IMR-90 (cell line): Measurements from ENCODE around the gene ACSF2. TPM values are rescaled to one million over a fixed set of nuclear protein-coding genes. Genes with fewer than 3 reads are reported as not detected.

Source experiments
- ATAC-seq: fragments of 200-7000 bp; cut with Tn5 transposase; 2 replicates; pipeline ENCODE4 v1.9.1; 2020; ENCODE audit warnings: low read depth, mild to moderate bottlenecking, moderate library complexity
- BruUV-seq: library from RNA; stranded (reverse); fragments of 400-500 nt; replicated peaks from 2 replicates; lab custom pipeline; 2021; lab: Mats Ljungman, UMichigan
- CTCF ChIA-PET: fragments of 300-600 bp; formaldehyde crosslinking; extraction: SDS; loops from one replicate; lab custom pipeline; 2021; ENCODE audit warnings: antibody characterized with exemption; lab: Yijun Ruan, JAX
- POLR2A ChIA-PET: fragments of 300-600 bp; sonication (Branson Sonifier 250); formaldehyde crosslinking; loops from one replicate; lab custom pipeline; 2022; ENCODE audit warnings: antibody characterized with exemption; ENCODE audit not compliant: unreplicated experiment; lab: Charles Lee
- DNase-seq: peaks from one replicate; pipeline ENCODE4 v3.0.0; 2013
- H2AFZ ChIP-seq: replicated peaks from 2 replicates; pipeline ENCODE3; 2013; ENCODE audit warnings: low read length, mild to moderate bottlenecking; ENCODE audit not compliant: poor library complexity
- H2AK5ac ChIP-seq: 2 replicates; pipeline ENCODE4 v1.6.1; 2013; ENCODE audit warnings: low read depth, low read length, inconsistent platforms
- H2AK9ac ChIP-seq: replicated peaks from 2 replicates; pipeline ENCODE3; 2013; ENCODE audit warnings: mild to moderate bottlenecking, low read depth, low read length, moderate library complexity; ENCODE audit not compliant: poor library complexity
- H2BK120ac ChIP-seq: 2 replicates; pipeline ENCODE4 v1.6.1; 2013; ENCODE audit warnings: low read depth, low read length, inconsistent platforms
- H2BK15ac ChIP-seq: 3 replicates; pipeline ENCODE4 v1.6.1; 2013; ENCODE audit warnings: low read depth, low read length, inconsistent platforms
- H2BK20ac ChIP-seq: 2 replicates; pipeline ENCODE4 v1.6.1; 2013; ENCODE audit warnings: low read depth, mild to moderate bottlenecking, inconsistent platforms, low read length, moderate library complexity
- H2BK5ac ChIP-seq: 2 replicates; pipeline ENCODE4 v1.6.1; 2013; ENCODE audit warnings: mild to moderate bottlenecking, low read depth, low read length, inconsistent platforms; ENCODE audit not compliant: poor library complexity, severe bottlenecking
- H3K14ac ChIP-seq: replicated peaks from 2 replicates; pipeline ENCODE4 v1.6.1; 2013; ENCODE audit warnings: low read depth, low read length, inconsistent platforms
- H3K18ac ChIP-seq: 2 replicates; pipeline ENCODE4 v1.6.1; 2013; ENCODE audit warnings: low read depth, low read length, control low read depth
- H3K23ac ChIP-seq: 2 replicates; pipeline ENCODE4 v1.6.1; 2013; ENCODE audit warnings: low read depth, low read length, inconsistent platforms
- H3K27ac ChIP-seq: 2 replicates; pipeline ENCODE4 v1.5.1; 2013; ENCODE audit warnings: mild to moderate bottlenecking, control low read depth, low read length; ENCODE audit not compliant: insufficient read depth
- H3K27me3 ChIP-seq: 2 replicates; pipeline ENCODE4 v1.6.1; 2013; ENCODE audit warnings: low read length; ENCODE audit not compliant: control insufficient read depth, insufficient read depth
- H3K36me3 ChIP-seq: 2 replicates; pipeline ENCODE4 v1.6.1; 2013; ENCODE audit warnings: low read length, mixed read lengths; ENCODE audit not compliant: control insufficient read depth, insufficient read depth
- H3K4ac ChIP-seq: 2 replicates; pipeline ENCODE4 v1.6.1; 2013; ENCODE audit warnings: low read depth, low read length, inconsistent platforms
- H3K4me1 ChIP-seq: 2 replicates; pipeline ENCODE4 v1.6.1; 2013; ENCODE audit warnings: low read length, mixed read lengths; ENCODE audit not compliant: control insufficient read depth, insufficient read depth
- H3K4me2 ChIP-seq: 2 replicates; pipeline ENCODE4 v1.6.1; 2013; ENCODE audit warnings: low read depth, mild to moderate bottlenecking, control low read depth, low read length, moderate library complexity
- H3K4me3 ChIP-seq: 2 replicates; pipeline ENCODE4 v1.5.1; 2013; ENCODE audit warnings: low read depth, mild to moderate bottlenecking, control low read depth, low read length, moderate library complexity; ENCODE audit not compliant: insufficient read depth
- H3K56ac ChIP-seq: 2 replicates; pipeline ENCODE4 v1.6.1; 2013; ENCODE audit warnings: low read length, inconsistent platforms; ENCODE audit not compliant: insufficient read depth; ENCODE audit errors: extremely low read depth
- H3K79me1 ChIP-seq, 2 experiments: 2 replicates each; pipeline ENCODE4 v1.6.1; 2013; ENCODE audit warnings: low read length in 2 of 2, inconsistent platforms in 1 of 2, low read depth in 1 of 2
- H3K9ac ChIP-seq: 2 replicates; pipeline ENCODE4 v1.6.1; 2013; ENCODE audit warnings: low read depth, low read length, control low read depth
- H3K9me1 ChIP-seq: 2 replicates; pipeline ENCODE4 v1.6.1; 2013; ENCODE audit warnings: low read length, inconsistent platforms; ENCODE audit not compliant: insufficient read depth
- H3K9me3 ChIP-seq: 2 replicates; pipeline ENCODE4 v1.6.1; 2013; ENCODE audit warnings: low read length; ENCODE audit not compliant: control insufficient read depth, insufficient read depth
- H4K20me1 ChIP-seq: 2 replicates; pipeline ENCODE4 v1.6.1; 2013; ENCODE audit warnings: low read length, inconsistent platforms; ENCODE audit not compliant: insufficient read depth
- H4K5ac ChIP-seq: 2 replicates; pipeline ENCODE4 v1.6.1; 2013; ENCODE audit warnings: mild to moderate bottlenecking, low read depth, low read length, control low read depth
- H4K8ac ChIP-seq, 2 experiments: 2 replicates each; pipeline ENCODE4 v1.6.1; 2013; ENCODE audit warnings: low read depth in 2 of 2, low read length in 2 of 2, control low read depth in 1 of 2, inconsistent platforms in 1 of 2
- H4K91ac ChIP-seq: 2 replicates; pipeline ENCODE4 v1.6.1; 2013; ENCODE audit warnings: low read depth, low read length, inconsistent platforms; ENCODE audit not compliant: insufficient read depth
- CEBPB ChIP-seq: IDR thresholded peaks from 2 replicates; pipeline ENCODE4 v1.6.1; 2012; ENCODE audit warnings: low read depth, low read length, improper control_type of control experiment
- CHD1 ChIP-seq: IDR thresholded peaks from 2 replicates; pipeline ENCODE4 v1.6.1; 2012; ENCODE audit warnings: low read depth, low read length, improper control_type of control experiment
- MAZ ChIP-seq: IDR thresholded peaks from 2 replicates; pipeline ENCODE4 v1.6.1; 2012; ENCODE audit warnings: low read depth, mild to moderate bottlenecking, low read length, improper control_type of control experiment, moderate library complexity, borderline replicate concordance
- NFE2L2 ChIP-seq: fragments of 150-350 bp; IDR thresholded peaks from 2 replicates; pipeline ENCODE4 v1.6.1; 2016; ENCODE audit warnings: low read depth, mild to moderate bottlenecking, low read length
- RAD21 ChIP-seq: IDR thresholded peaks from 2 replicates; pipeline ENCODE4 v1.6.1; 2012; ENCODE audit warnings: low read length, improper control_type of control experiment
- RFX5 ChIP-seq: IDR thresholded peaks from 2 replicates; pipeline ENCODE4 v1.8.0; 2012; ENCODE audit warnings: low read depth, mild to moderate bottlenecking, low read length, moderate library complexity
- WGBS, 2 experiments: methylation state at CpG; one replicate each; pipeline versions ENCODE4 v1.1.5 to v1.1.7; 2013; ENCODE audit warnings: missing lambda C conversion rate in 2 of 2; ENCODE audit not compliant: insufficient read length in 1 of 2; ENCODE audit errors: extremely low coverage in 2 of 2; 5-methylcytosine and 5-hydroxymethylcytosine counted together
- dilution Hi-C: fragments of 300-500 bp; cut with HindIII; formaldehyde crosslinking; loops from one replicate; pipeline ENCODE4 v1.14.3; 2018; ENCODE audit warnings: low sequenced_read_pairs; ENCODE audit not compliant: unreplicated experiment
- in situ Hi-C: fragments of 300-500 bp; cut with MboI; formaldehyde crosslinking; loops from 3 replicates; pipeline ENCODE4 v1.14.3; 2019; ENCODE audit warnings: low sequenced_read_pairs, inconsistent platforms, mixed read lengths
- intact Hi-C: fragments of 100-400 bp; cut with micrococcal nuclease; formaldehyde crosslinking; loops from 2 replicates; pipeline ENCODE4 v1.10.0; 2022
- polyA plus RNA-seq, 3 experiments: library from polyadenylated mRNA; depleted of rRNA; stranded (reverse); fragments of >200 nt; gene quantifications; 2 replicates each; pipeline ENCODE4 v1.2.3, GENCODE V29; 2012; ENCODE audit warnings: low replicate concordance in 1 of 3
- total RNA-seq: library from RNA; depleted of rRNA; stranded (reverse); fragments of >200 nt; gene quantifications from 2 replicates; pipeline ENCODE4 v1.2.3, GENCODE V29; 2012
- TF ChIP-seq, protein P1 (sequence below): fragments of 150-350 bp; IDR thresholded peaks from 2 replicates; pipeline ENCODE4 v1.6.1; 2016; ENCODE audit warnings: low read depth, mild to moderate bottlenecking, low read length, moderate library complexity, borderline replicate concordance

The ACSF2 gene
- total and polyA plus RNA-seq, 2 of the 4 experiments (the other 2 are of a cell fraction): 18.5 to 27.2 TPM

GRCh38 chr17:50493744-50494143, 67.7 kb downstream of the ACSF2 start:
- ATAC-seq: no peak
- no CpG with 5 or more reads among the region's 3 CpGs for WGBS, 2 experiments
- CTCF ChIA-PET: no interaction called here
- no peaks in the 10 kb centered on the region for H3K36me3 ChIP-seq
- no peak for DNase-seq
- H2AK9ac ChIP-seq: no peak overlapping the region
- H3K23ac ChIP-seq: no peak overlapping the region
- no peak overlapping the region for H3K18ac ChIP-seq
- H3K9me3 ChIP-seq: no peaks in the 10 kb centered on the region
- H2BK15ac ChIP-seq: no peak overlapping the region
- H3K9me1 ChIP-seq: no peaks in the 10 kb centered on the region
- H3K56ac ChIP-seq: no peak overlapping the region
- no peak overlapping the region for H2BK5ac ChIP-seq
- H4K91ac ChIP-seq: no peak overlapping the region
- no peak overlapping the region for H3K27ac ChIP-seq
- H4K8ac ChIP-seq: no peak overlapping the region
- no peaks in the 10 kb centered on the region for H4K20me1 ChIP-seq
- no TSS peak for BruUV-seq
- H3K4me3 ChIP-seq: no peak overlapping the region
- no peak overlapping the region for H2BK20ac ChIP-seq
- POLR2A ChIA-PET: interaction anchor here (0.6 kb wide), 1 partner anchor 214 kb away, joined by 3 read pairs; no protein-coding TSS in a partner anchor
- no peak overlapping the region for H3K14ac ChIP-seq
- in situ Hi-C loops: no loop called here
- no peaks in the 10 kb centered on the region for H3K4me1 ChIP-seq
- no peak overlapping the region for H2BK120ac ChIP-seq
- no peak overlapping the region for H4K5ac ChIP-seq
- H3K79me1 ChIP-seq: no peaks in the 10 kb centered on the region
- intact Hi-C loops: no loop called here
- dilution Hi-C loops: no loop called here
- H2AK5ac ChIP-seq: no peak overlapping the region
- H3K4me2 ChIP-seq: no peak overlapping the region
- H3K9ac ChIP-seq: no peak overlapping the region
- H2AFZ ChIP-seq: no peak overlapping the region
- TF ChIP-seq CHD1 (no peak), NFE2L2 (no peak), MAZ (no peak), RAD21 (no peak), RFX5 (no peak), CEBPB (no peak)
- TF ChIP-seq, protein P1, sequence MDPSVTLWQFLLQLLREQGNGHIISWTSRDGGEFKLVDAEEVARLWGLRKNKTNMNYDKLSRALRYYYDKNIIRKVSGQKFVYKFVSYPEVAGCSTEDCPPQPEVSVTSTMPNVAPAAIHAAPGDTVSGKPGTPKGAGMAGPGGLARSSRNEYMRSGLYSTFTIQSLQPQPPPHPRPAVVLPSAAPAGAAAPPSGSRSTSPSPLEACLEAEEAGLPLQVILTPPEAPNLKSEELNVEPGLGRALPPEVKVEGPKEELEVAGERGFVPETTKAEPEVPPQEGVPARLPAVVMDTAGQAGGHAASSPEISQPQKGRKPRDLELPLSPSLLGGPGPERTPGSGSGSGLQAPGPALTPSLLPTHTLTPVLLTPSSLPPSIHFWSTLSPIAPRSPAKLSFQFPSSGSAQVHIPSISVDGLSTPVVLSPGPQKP: no peak
- H3K4ac ChIP-seq: no peak overlapping the region
- no peaks in the 10 kb centered on the region; the same call in none of the 2 replicates for H3K27me3 ChIP-seq
